BJ (cell line): Measurements from ENCODE around the gene KCNAB1. TPM values are rescaled to one million over a fixed set of nuclear protein-coding genes. Genes with fewer than 3 reads are reported as not detected.

Experiments used
- CTCF ChIA-PET: fragments of 350-600 bp; formaldehyde crosslinking; extraction: SDS; loops from one replicate; lab custom pipeline; 2021; ENCODE audit warnings: antibody characterized with exemption, inconsistent platforms; lab: Yijun Ruan, JAX
- POLR2A ChIA-PET: fragments of 300-600 bp; sonication (Branson Sonifier 250); formaldehyde crosslinking; extraction: SDS; loops from one replicate; lab custom pipeline; 2021; ENCODE audit warnings: antibody characterized with exemption; lab: Charles Lee
- DNase-seq: peaks from one replicate; pipeline ENCODE4 v3.0.0-alpha.2; 2011; ENCODE audit warnings: low read depth
- H3K27me3 ChIP-seq: 2 replicates; pipeline ENCODE4 v1.6.0; 2011; ENCODE audit warnings: low read length; ENCODE audit not compliant: control insufficient read depth, insufficient read depth
- H3K36me3 ChIP-seq: 2 replicates; pipeline ENCODE4 v1.5.1; 2011; ENCODE audit warnings: low read length; ENCODE audit not compliant: control insufficient read depth, insufficient read depth
- H3K4me3 ChIP-seq: 2 replicates; pipeline ENCODE4 v1.5.1; 2011; ENCODE audit warnings: low read depth, mild to moderate bottlenecking, control low read depth, low read length
- CTCF ChIP-seq: IDR thresholded peaks from 2 replicates; pipeline ENCODE4 v1.5.1; 2011; ENCODE audit warnings: low read depth, mild to moderate bottlenecking, control low read depth, inconsistent platforms, low read length, moderate library complexity; ENCODE audit not compliant: insufficient read depth
- polyA plus RNA-seq: library from polyadenylated mRNA; depleted of rRNA; stranded (reverse); fragments of >200 nt; gene quantifications from 2 replicates; pipeline ENCODE4 v1.2.3, GENCODE V29; 2011

Gene KCNAB1
- polyA plus RNA-seq, 1 experiment = not detected

- DNase-seq = no peak
- ChIA-PET POLR2A (no interaction called here), CTCF (interaction anchor here (1.5 kb wide), 1 partner anchor 21 kb away, joined by 6 read pairs; no protein-coding TSS in a partner anchor)
- Histone ChIP-seq H3K4me3 (no peak overlapping the region), H3K36me3 (no peaks in the 10 kb centered on the region), H3K27me3 (no peaks in the 10 kb centered on the region)
- TF ChIP-seq CTCF = no peak
Observed at GRCh38 chr3:156471431-156471830, 351.1 kb downstream of the KCNAB1 start.

- DNase-seq = no peak
- CTCF ChIA-PET = interaction anchor here (0.9 to 1.5 kb wide), 3 partner anchors 15 to 88 kb away, joined by 3 to 6 read pairs (median 3); no protein-coding TSS in a partner anchor
- Histone ChIP-seq H3K27me3 (no peaks in the 10 kb centered on the region), H3K36me3 (no peaks in the 10 kb centered on the region), H3K4me3 (no peak overlapping the region)
- POLR2A ChIA-PET = no interaction called here
- no peak for TF ChIP-seq CTCF
Observed at GRCh38 chr3:156472150-156472549, 351.8 kb downstream of the KCNAB1 start.

GRCh38 chr3:156472684-156473083 is 352.3 kb downstream of the KCNAB1 start:
- no peaks in the 10 kb centered on the region for H3K36me3 ChIP-seq
- ChIA-PET CTCF (interaction anchor here (0.9 to 2.6 kb wide), 3 partner anchors 16 to 89 kb away, joined by 3 to 7 read pairs (median 3); no protein-coding TSS in a partner anchor), POLR2A (no interaction called here)
- DNase-seq = no peak
- no peaks in the 10 kb centered on the region for H3K27me3 ChIP-seq
- no peak overlapping the region for H3K4me3 ChIP-seq
- no peak for TF ChIP-seq CTCF

- H3K4me3 ChIP-seq = no peak overlapping the region
- DNase-seq = no peak
- POLR2A ChIA-PET = no interaction called here
- no peak for TF ChIP-seq CTCF
- no peaks in the 10 kb centered on the region for H3K36me3 ChIP-seq
- CTCF ChIA-PET = interaction anchor here (0.9 to 2.6 kb wide), 2 partner anchors 36 to 90 kb away, joined by 3 to 7 read pairs; no protein-coding TSS in a partner anchor
- no peaks in the 10 kb centered on the region for H3K27me3 ChIP-seq
Observed at GRCh38 chr3:156473341-156473740, 353.0 kb downstream of the KCNAB1 start.

GRCh38 chr3:156474560-156475389 is 354.4 kb downstream of the KCNAB1 start:
- CTCF ChIA-PET = interaction anchor here (0.9 to 2.6 kb wide), 4 partner anchors 9 to 322 kb away, joined by 3 to 7 read pairs (median 5); no protein-coding TSS in a partner anchor
- DNase-seq = no peak
- no peaks in the 10 kb centered on the region for H3K27me3 ChIP-seq
- H3K4me3 ChIP-seq = no peak overlapping the region
- POLR2A ChIA-PET = no interaction called here
- peak; percentile 44 for TF ChIP-seq CTCF
- no peaks in the 10 kb centered on the region for H3K36me3 ChIP-seq
